Measurements from ENCODE around the gene KRTAP5-9. TPM values are rescaled to one million over a fixed set of nuclear protein-coding genes. Genes with fewer than 3 reads are reported as not detected.

The KRTAP5-9 gene
- total RNA-seq = 0.23 TPM in 1 of 2 replicates, not detected in the other
- 0.13 TPM in 1 of 2 replicates, not detected in the other for polyA plus RNA-seq

GRCh38 chr11:71548120-71548519 lies at the start of gene KRTAP5-9:
Gene KRTAP5-9, plus strand, starts transcription at chr11:71548420. Its CDS starts 238 bp downstream, at chr11:71548658.
- Histone ChIP-seq H2AFZ (no peak within 1 kb of the TSS), H3K36me3 (replicated peaks; ENCODE audit: insufficient read depth, low read depth) (no peaks in the 10 kb centered on the region), H3K9me3 (ENCODE audit: low read depth) (no peaks in the 10 kb centered on the region), H3K4me1 (ENCODE audit: insufficient read depth) (peaks cover 8% of the 10 kb centered on the region), H3K27me3 (no peaks in the 10 kb centered on the region), H4K20me1 (ENCODE audit: insufficient read depth, poor library complexity, severe bottlenecking) (no peaks in the 10 kb centered on the region), H3K79me2 (no peaks in the 10 kb centered on the region), H3K9me2 (replicated peaks; ENCODE audit: insufficient read depth) (no peaks in the 10 kb centered on the region), H3K27ac (no peak within 1 kb of the TSS), H3K4me2 (no peak within 1 kb of the TSS), H3K4me3 (no peak within 1 kb of the TSS)
- no peak for TF ChIP-seq CTCF (IDR thresholded peaks at IDR 0.05; ENCODE audit: poor library complexity)
- no peak for TF ChIP-seq EZH2 (IDR thresholded peaks at IDR 0.05; ENCODE audit: borderline replicate concordance)
- TF ChIP-seq EZH2phosphoT487 (IDR thresholded peaks at IDR 0.05; ENCODE audit: low read depth, severe bottlenecking, unreplicated experiment) = no peak
- DNase-seq (ENCODE audit: low spot score) = no peak
- 92% methylated on average over 5 of the region's 5 CpGs for WGBS (ENCODE audit: low lambda C conversion rate, missing lambda C conversion rate)

- Histone ChIP-seq H3K9me2 (replicated peaks; ENCODE audit: insufficient read depth) (no peaks in the 10 kb centered on the region), H4K20me1 (ENCODE audit: insufficient read depth, poor library complexity, severe bottlenecking) (no peaks in the 10 kb centered on the region), H3K36me3 (replicated peaks; ENCODE audit: insufficient read depth, low read depth) (no peaks in the 10 kb centered on the region), H2AFZ (no peak overlapping the region), H3K9me3 (ENCODE audit: low read depth) (no peaks in the 10 kb centered on the region), H3K4me2 (no peak overlapping the region), H3K27me3 (no peaks in the 10 kb centered on the region), H3K4me1 (ENCODE audit: insufficient read depth) (no peaks in the 10 kb centered on the region), H3K4me3 (no peak overlapping the region), H3K79me2 (no peaks in the 10 kb centered on the region), H3K27ac (no peak overlapping the region)
- TF ChIP-seq CTCF (IDR thresholded peaks at IDR 0.05; ENCODE audit: poor library complexity) (no peak), EZH2phosphoT487 (IDR thresholded peaks at IDR 0.05; ENCODE audit: low read depth, severe bottlenecking, unreplicated experiment) (no peak), EZH2 (IDR thresholded peaks at IDR 0.05; ENCODE audit: borderline replicate concordance) (no peak)
- no peak for DNase-seq (ENCODE audit: low spot score)
- 95% methylated on average over 13 of the region's 13 CpGs for WGBS (ENCODE audit: low lambda C conversion rate, missing lambda C conversion rate)
These were observed 49.1 kb upstream of the KRTAP5-9 start for GRCh38 chr11:71499125-71499524.

GRCh38 chr11:71499546-71499945 lies 48.7 kb upstream of the KRTAP5-9 start:
- WGBS (ENCODE audit: low lambda C conversion rate, missing lambda C conversion rate) = 84% methylated on average over 6 of the region's 6 CpGs
- Histone ChIP-seq H4K20me1 (ENCODE audit: insufficient read depth, poor library complexity, severe bottlenecking) (no peaks in the 10 kb centered on the region), H3K4me1 (ENCODE audit: insufficient read depth) (no peaks in the 10 kb centered on the region), H3K9me3 (ENCODE audit: low read depth) (no peaks in the 10 kb centered on the region), H3K27me3 (no peaks in the 10 kb centered on the region), H3K4me2 (no peak overlapping the region), H3K9me2 (replicated peaks; ENCODE audit: insufficient read depth) (no peaks in the 10 kb centered on the region), H3K79me2 (no peaks in the 10 kb centered on the region), H2AFZ (no peak overlapping the region), H3K4me3 (no peak overlapping the region), H3K36me3 (replicated peaks; ENCODE audit: insufficient read depth, low read depth) (no peaks in the 10 kb centered on the region), H3K27ac (no peak overlapping the region)
- no peak for TF ChIP-seq EZH2phosphoT487 (IDR thresholded peaks at IDR 0.05; ENCODE audit: low read depth, severe bottlenecking, unreplicated experiment)
- no peak for TF ChIP-seq CTCF (IDR thresholded peaks at IDR 0.05; ENCODE audit: poor library complexity)
- TF ChIP-seq EZH2 (IDR thresholded peaks at IDR 0.05; ENCODE audit: borderline replicate concordance) = no peak
- no peak for DNase-seq (ENCODE audit: low spot score)

- no peaks in the 10 kb centered on the region for H3K9me2 ChIP-seq (replicated peaks; ENCODE audit: insufficient read depth)
- no peaks in the 10 kb centered on the region for H4K20me1 ChIP-seq (ENCODE audit: insufficient read depth, poor library complexity, severe bottlenecking)
- H3K36me3 ChIP-seq (replicated peaks; ENCODE audit: insufficient read depth, low read depth) = no peaks in the 10 kb centered on the region
- no peaks in the 10 kb centered on the region for H3K9me3 ChIP-seq (ENCODE audit: low read depth)
- no peak overlapping the region for H2AFZ ChIP-seq
- H3K4me2 ChIP-seq = no peak overlapping the region
- 84% methylated on average over 6 of the region's 6 CpGs for WGBS (ENCODE audit: low lambda C conversion rate, missing lambda C conversion rate)
- H3K4me1 ChIP-seq (ENCODE audit: insufficient read depth) = no peaks in the 10 kb centered on the region
- no peak overlapping the region for H3K27ac ChIP-seq
- TF ChIP-seq EZH2phosphoT487 (IDR thresholded peaks at IDR 0.05; ENCODE audit: low read depth, severe bottlenecking, unreplicated experiment) (no peak), EZH2 (IDR thresholded peaks at IDR 0.05; ENCODE audit: borderline replicate concordance) (no peak), CTCF (IDR thresholded peaks at IDR 0.05; ENCODE audit: poor library complexity) (no peak)
- H3K27me3 ChIP-seq = no peaks in the 10 kb centered on the region
- no peak for DNase-seq (ENCODE audit: low spot score)
- H3K4me3 ChIP-seq = no peak overlapping the region
- no peaks in the 10 kb centered on the region for H3K79me2 ChIP-seq
These were observed 47.6 kb upstream of the KRTAP5-9 start for GRCh38 chr11:71500601-71501021.

Data from hepatocyte (in vitro differentiated cells).